SK-N-SH (cell line): ENCODE measurements around the gene TBX2. TPM values are rescaled to one million over a fixed set of nuclear protein-coding genes. Genes with fewer than 3 reads are reported as not detected.

Experiments used
- CTCF ChIA-PET: fragments of 300-600, 350-600 bp; formaldehyde crosslinking; extraction: SDS; loops from one replicate; lab custom pipeline; 2021; lab: Yijun Ruan, JAX
- POLR2A ChIA-PET: fragments of 350-600 bp; sonication (Branson Sonifier 250); formaldehyde crosslinking; extraction: SDS; loops from one replicate; lab custom pipeline; 2020; ENCODE audit warnings: antibody characterized with exemption, inconsistent platforms; lab: Yijun Ruan, JAX
- DNase-seq: peaks from one replicate; pipeline ENCODE4 v3.0.0; 2012
- H2AFZ ChIP-seq: fragments of 200-600 bp; sonication (generic); 2 replicates; pipeline ENCODE4 v1.8.1; 2016; ENCODE audit warnings: antibody characterized with exemption, mild to moderate bottlenecking, low read depth
- H3F3A ChIP-seq: fragments of 200-600 bp; sonication (generic); replicated peaks from 2 replicates; pipeline ENCODE3; 2016; ENCODE audit warnings: antibody characterized with exemption, mild to moderate bottlenecking; ENCODE audit not compliant: insufficient read depth
- H3K27ac ChIP-seq, 2 experiments: fragments of 200-500 bp in 1 of 2; fragments of 200-600 bp in 1 of 2; sonication (Bioruptor generic) in 1 of 2; sonication (generic), shearing (Covaris generic) in 1 of 2; 2 replicates each; pipeline versions ENCODE4 v1.5.1 to v1.6.1; 2014 to 2016; ENCODE audit warnings: low read depth in 2 of 2, inconsistent platforms in 1 of 2, low read length in 1 of 2, mild to moderate bottlenecking in 1 of 2, mixed read lengths in 1 of 2
- H3K27me3 ChIP-seq: fragments of 200-600 bp; sonication (generic), shearing (Covaris generic); 2 replicates; pipeline ENCODE4 v1.6.1; 2016; ENCODE audit warnings: mixed run types; ENCODE audit not compliant: insufficient read depth
- H3K36me3 ChIP-seq, 2 experiments: fragments of 200-500 bp in 1 of 2; fragments of 200-600 bp in 1 of 2; sonication (Bioruptor generic) in 1 of 2; sonication (generic) in 1 of 2; replicated peaks in 1 of 2; 2 replicates each; pipeline versions ENCODE3 to v1.5.1; 2014 to 2016; ENCODE audit warnings: low read length in 1 of 2, mild to moderate bottlenecking in 1 of 2; ENCODE audit not compliant: insufficient read depth in 2 of 2, control insufficient read depth in 1 of 2
- H3K4me1 ChIP-seq, 2 experiments: fragments of 200-500 bp in 1 of 2; fragments of 200-600 bp in 1 of 2; sonication (Bioruptor generic) in 1 of 2; sonication (generic), shearing (Covaris generic) in 1 of 2; 2 replicates each; pipeline versions ENCODE4 v1.5.1 to v1.6.1; 2014 to 2016; ENCODE audit warnings: low read depth in 1 of 2, low read length in 1 of 2, mixed run types in 1 of 2; ENCODE audit not compliant: insufficient read depth in 2 of 2, control insufficient read depth in 1 of 2
- H3K4me2 ChIP-seq: fragments of 200-600 bp; sonication (generic), shearing (Covaris generic); 2 replicates; pipeline ENCODE4 v1.6.1; 2017; ENCODE audit warnings: mixed run types
- H3K4me3 ChIP-seq, 2 experiments: fragments of 200-500 bp in 1 of 2; fragments of 200-600 bp in 1 of 2; sonication (Bioruptor generic) in 1 of 2; sonication (generic), shearing (Covaris generic) in 1 of 2; 2 replicates each; pipeline versions ENCODE4 v1.5.1 to v1.8.1; 2014 to 2016; ENCODE audit warnings: low read depth in 2 of 2, inconsistent platforms in 1 of 2, low read length in 1 of 2, mild to moderate bottlenecking in 1 of 2, mixed read lengths in 1 of 2, moderate library complexity in 1 of 2
- H3K79me2 ChIP-seq: fragments of 200-600 bp; sonication (generic); 2 replicates; pipeline ENCODE4 v1.8.1; 2017; ENCODE audit warnings: mild to moderate bottlenecking; ENCODE audit not compliant: insufficient read depth
- H3K9ac ChIP-seq: fragments of 200-600 bp; sonication (generic); 2 replicates; pipeline ENCODE4 v1.6.1; 2017; ENCODE audit warnings: mixed run types
- H3K9me2 ChIP-seq: fragments of 200-600 bp; sonication (generic); 2 replicates; pipeline ENCODE4 v1.6.1; 2017; ENCODE audit warnings: mixed run types
- H3K9me3 ChIP-seq: fragments of 200-600 bp; sonication (generic); 2 replicates; pipeline ENCODE4 v1.6.1; 2017; ENCODE audit warnings: mixed run types, mild to moderate bottlenecking, moderate library complexity
- H4K20me1 ChIP-seq: fragments of 200-600 bp; sonication (generic); 2 replicates; pipeline ENCODE4 v1.6.1; 2017; ENCODE audit warnings: mild to moderate bottlenecking, mixed run types; ENCODE audit not compliant: insufficient read depth
- FOXJ3 ChIP-seq: sonication (generic); formaldehyde crosslinking; IDR thresholded peaks from 2 replicates; pipeline ENCODE4 v1.5.1; 2020; ENCODE audit warnings: mild to moderate bottlenecking, missing genetic modification reagents
- GABPA ChIP-seq: IDR thresholded peaks from 2 replicates; pipeline ENCODE4 v1.4.0; 2012; ENCODE audit warnings: low read depth, mild to moderate bottlenecking
- GATA2 ChIP-seq: sonication (generic); formaldehyde crosslinking; IDR thresholded peaks from 2 replicates; pipeline ENCODE4 v1.5.0; 2020; ENCODE audit warnings: mild to moderate bottlenecking, missing genetic modification reagents
- MXI1 ChIP-seq: IDR thresholded peaks from 2 replicates; pipeline ENCODE4 v1.6.1; 2012; ENCODE audit warnings: mild to moderate bottlenecking, low read depth, low read length, improper control_type of control experiment
- NFIC ChIP-seq: IDR thresholded peaks from 2 replicates; pipeline ENCODE4 v1.4.0; 2012; ENCODE audit warnings: borderline replicate concordance
- RCOR1 ChIP-seq: fragments of 150-350 bp; IDR thresholded peaks from 2 replicates; pipeline ENCODE4 v1.6.1; 2017; ENCODE audit warnings: antibody characterized with exemption, low read length
- SIN3A ChIP-seq: IDR thresholded peaks from 2 replicates; pipeline ENCODE4 v1.6.1; 2012; ENCODE audit warnings: low read depth, mild to moderate bottlenecking, low read length, moderate library complexity, borderline replicate concordance
- SMC3 ChIP-seq: IDR thresholded peaks from 2 replicates; pipeline ENCODE4 v1.6.1; 2012; ENCODE audit warnings: low read depth, low read length, improper control_type of control experiment
- TCF12 ChIP-seq: IDR thresholded peaks from 2 replicates; pipeline ENCODE4 v1.4.0; 2012
- YY1 ChIP-seq: IDR thresholded peaks from 2 replicates; pipeline ENCODE4 v1.4.0; 2012; ENCODE audit warnings: low read depth, mild to moderate bottlenecking
- WGBS: methylation state at CpG from one replicate; pipeline ENCODE4 v1.1.6; 2017; ENCODE audit warnings: low lambda C conversion rate; 5-methylcytosine and 5-hydroxymethylcytosine counted together
- polyA plus RNA-seq, 3 experiments: library from polyadenylated mRNA; depleted of rRNA; stranded (reverse); fragments of >200 nt; gene quantifications; 2 replicates each; pipeline ENCODE4 v1.2.3, GENCODE V29; 2012
- TF ChIP-seq, protein P1 (sequence below): IDR thresholded peaks from 2 replicates; pipeline ENCODE4 v1.4.0; 2012; ENCODE audit warnings: low read depth, borderline replicate concordance
- TF ChIP-seq, protein P2 (sequence below): IDR thresholded peaks from 2 replicates; pipeline ENCODE4 v1.4.0; 2012; ENCODE audit warnings: low read depth
- TF ChIP-seq, protein P3 (sequence below): fragments of 150-350 bp; IDR thresholded peaks from 2 replicates; pipeline ENCODE4 v1.6.1; 2016; ENCODE audit warnings: mild to moderate bottlenecking, low read depth, low read length

The TBX2 gene
- polyA plus RNA-seq, 1 of the 3 experiments (the other 2 are of a cell fraction), result 57.8 TPM

DNA sequence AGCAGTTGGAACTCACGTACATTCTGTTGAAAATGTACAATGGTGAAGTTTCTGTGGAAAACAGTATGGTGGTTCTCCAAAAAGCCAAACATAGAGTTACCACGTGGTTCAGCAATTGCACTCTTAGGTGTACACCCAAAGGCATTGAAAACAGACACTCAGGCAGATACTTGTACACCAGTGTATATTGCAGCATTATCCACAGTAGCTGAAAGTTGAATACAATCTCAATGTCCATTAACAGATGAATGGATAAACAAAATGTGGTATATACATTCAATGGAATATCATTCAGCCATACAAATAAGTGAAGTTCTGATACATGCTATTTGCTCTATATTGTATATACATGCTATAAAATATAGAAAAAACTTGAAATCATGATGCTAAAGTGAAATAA is 23.2 kb downstream of the TBX2 start:
- Histone ChIP-seq H3K9me3 (no peaks in the 10 kb centered on the region), H2AFZ (no peak overlapping the region), H3K9ac (no peak overlapping the region), H3K4me2 (no peak overlapping the region), H4K20me1 (no peaks in the 10 kb centered on the region), H3F3A (peaks cover 9% of the 10 kb centered on the region), H3K79me2 (no peaks in the 10 kb centered on the region), H3K27me3 (no peaks in the 10 kb centered on the region), H3K9me2 (no peaks in the 10 kb centered on the region), H3K27ac (no peak overlapping the region), H3K4me1 (peaks cover 0 to 4% of the 10 kb centered on the region in 2 experiments; a peak in 1 of 4 replicates), H3K4me3 (no peak overlapping the region), H3K36me3 (no peaks in the 10 kb centered on the region)
- ChIA-PET POLR2A (no interaction called here), CTCF (interaction anchor here (0.6 to 7.5 kb wide), 2 partner anchors 10 to 118 kb away, joined by 3 to 53 read pairs; no protein-coding TSS in a partner anchor)
- 48% methylated on average over 2 of the region's 2 CpGs for WGBS
- TF ChIP-seq YY1 (no peak), RCOR1 (no peak), MXI1 (no peak)
- no peak for DNase-seq

DNA sequence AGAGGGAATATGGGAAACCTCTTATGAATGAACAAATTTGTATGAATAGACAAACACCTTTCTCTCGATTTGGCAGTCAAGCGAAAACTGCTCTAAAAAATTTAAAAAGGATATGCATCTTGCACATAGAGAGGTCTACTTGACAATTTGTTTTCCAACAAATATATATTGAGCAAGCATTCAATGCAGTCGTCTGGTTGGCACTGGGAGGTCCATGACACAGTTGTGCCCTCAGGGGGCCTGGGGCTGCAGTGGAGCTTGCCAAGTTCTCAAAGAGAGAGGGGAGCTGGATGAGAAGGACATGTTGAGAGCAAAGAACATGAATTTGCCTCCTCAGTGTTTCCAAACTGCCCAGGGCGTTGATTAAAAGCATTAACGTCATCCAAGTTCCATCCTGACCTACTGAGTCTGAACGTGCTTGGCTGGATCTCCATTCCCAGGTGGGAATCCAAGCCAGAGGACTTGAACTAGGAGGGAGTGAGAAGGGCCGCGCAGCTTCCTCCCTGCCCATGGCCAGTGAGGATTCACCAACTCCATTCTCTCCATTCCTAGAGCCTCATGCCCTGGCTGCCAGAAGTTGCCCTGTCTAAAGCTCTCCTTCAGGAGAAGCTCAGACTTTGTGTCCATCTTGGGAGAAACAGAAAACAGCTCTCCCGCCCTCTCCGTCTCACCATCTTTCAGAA is 24.5 kb downstream of the TBX2 start:
- H2AFZ ChIP-seq, result no peak overlapping the region
- H3K79me2 ChIP-seq, result no peaks in the 10 kb centered on the region
- H3K27ac ChIP-seq, result no peak overlapping the region
- H4K20me1 ChIP-seq, result no peaks in the 10 kb centered on the region
- no peak for DNase-seq
- H3F3A ChIP-seq, result peaks cover 9% of the 10 kb centered on the region
- TF ChIP-seq GABPA, result no peak
- no peak for TF ChIP-seq TCF12
- no peak for TF ChIP-seq SMC3
- TF ChIP-seq, protein P1, sequence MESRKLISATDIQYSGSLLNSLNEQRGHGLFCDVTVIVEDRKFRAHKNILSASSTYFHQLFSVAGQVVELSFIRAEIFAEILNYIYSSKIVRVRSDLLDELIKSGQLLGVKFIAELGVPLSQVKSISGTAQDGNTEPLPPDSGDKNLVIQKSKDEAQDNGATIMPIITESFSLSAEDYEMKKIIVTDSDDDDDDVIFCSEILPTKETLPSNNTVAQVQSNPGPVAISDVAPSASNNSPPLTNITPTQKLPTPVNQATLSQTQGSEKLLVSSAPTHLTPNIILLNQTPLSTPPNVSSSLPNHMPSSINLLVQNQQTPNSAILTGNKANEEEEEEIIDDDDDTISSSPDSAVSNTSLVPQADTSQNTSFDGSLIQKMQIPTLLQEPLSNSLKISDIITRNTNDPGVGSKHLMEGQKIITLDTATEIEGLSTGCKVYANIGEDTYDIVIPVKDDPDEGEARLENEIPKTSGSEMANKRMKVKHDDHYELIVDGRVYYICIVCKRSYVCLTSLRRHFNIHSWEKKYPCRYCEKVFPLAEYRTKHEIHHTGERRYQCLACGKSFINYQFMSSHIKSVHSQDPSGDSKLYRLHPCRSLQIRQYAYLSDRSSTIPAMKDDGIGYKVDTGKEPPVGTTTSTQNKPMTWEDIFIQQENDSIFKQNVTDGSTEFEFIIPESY, result no peak
- no peak for TF ChIP-seq GATA2
- TF ChIP-seq, protein P2, sequence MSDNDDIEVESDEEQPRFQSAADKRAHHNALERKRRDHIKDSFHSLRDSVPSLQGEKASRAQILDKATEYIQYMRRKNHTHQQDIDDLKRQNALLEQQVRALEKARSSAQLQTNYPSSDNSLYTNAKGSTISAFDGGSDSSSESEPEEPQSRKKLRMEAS, result no peak
- no peak for TF ChIP-seq NFIC
- TF ChIP-seq SIN3A, result no peak
- TF ChIP-seq, protein P3, sequence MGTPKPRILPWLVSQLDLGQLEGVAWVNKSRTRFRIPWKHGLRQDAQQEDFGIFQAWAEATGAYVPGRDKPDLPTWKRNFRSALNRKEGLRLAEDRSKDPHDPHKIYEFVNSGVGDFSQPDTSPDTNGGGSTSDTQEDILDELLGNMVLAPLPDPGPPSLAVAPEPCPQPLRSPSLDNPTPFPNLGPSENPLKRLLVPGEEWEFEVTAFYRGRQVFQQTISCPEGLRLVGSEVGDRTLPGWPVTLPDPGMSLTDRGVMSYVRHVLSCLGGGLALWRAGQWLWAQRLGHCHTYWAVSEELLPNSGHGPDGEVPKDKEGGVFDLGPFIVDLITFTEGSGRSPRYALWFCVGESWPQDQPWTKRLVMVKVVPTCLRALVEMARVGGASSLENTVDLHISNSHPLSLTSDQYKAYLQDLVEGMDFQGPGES, result no peak
- no peak for TF ChIP-seq FOXJ3
- TF ChIP-seq, all 33 proteins: peak for 0
- Histone ChIP-seq H3K9me2 (no peaks in the 10 kb centered on the region), H3K4me2 (no peak overlapping the region), H3K36me3 (no peaks in the 10 kb centered on the region), H3K9ac (no peak overlapping the region), H3K4me3 (no peak overlapping the region), H3K27me3 (no peaks in the 10 kb centered on the region), H3K4me1 (peaks cover 0 to 4% of the 10 kb centered on the region in 2 experiments; a peak in 1 of 4 replicates), H3K9me3 (no peaks in the 10 kb centered on the region)
- 79% methylated on average over 10 of the region's 10 CpGs for WGBS
- ChIA-PET CTCF (interaction anchor here (0.6 to 7.5 kb wide), 7 partner anchors 11 to 159 kb away, joined by 3 to 53 read pairs (median 5); no protein-coding TSS in a partner anchor), POLR2A (no interaction called here)
